ENCODE measurements around the gene GEMIN4. TPM values are rescaled to one million over a fixed set of nuclear protein-coding genes. Genes with fewer than 3 reads are reported as not detected.

GEMIN4 gene
- total RNA-seq, 1 donor from 2014 or later: 35.8 TPM

GRCh38 chr17:732067-732901 is 19.8 kb downstream of the GEMIN4 start, which contains the start of gene TLCD3A:
TLCD3A (plus strand) TSS chr17:732596; CDS start chr17:732648, 52 bp downstream.
- H3K4me1 Mint-ChIP-seq: peaks cover 14% of the 10 kb centered on the region

GRCh38 chr17:731644-732066 is 20.4 kb downstream of the GEMIN4 start:
- Mint-ChIP-seq H3K9me3 (no peaks in the 10 kb centered on the region), H3K4me3 (peak overlapping the region; percentile 70), H3K27ac (peak overlapping the region; percentile 56), H3K27me3 (ENCODE audit: low read depth) (peaks cover 4% of the 10 kb centered on the region), H3K4me1 (peaks cover 14% of the 10 kb centered on the region), H3K36me3 (peaks cover 4% of the 10 kb centered on the region)
- TF ChIP-seq CTCF (IDR thresholded peaks at IDR 0.05; ENCODE audit: unreplicated experiment): no peak
- no peak for DNase-seq (ENCODE audit: low spot score in 2 of 2, unreplicated experiment in 2 of 2)

More at GRCh38 chr17:732067-732901, 19.8 kb downstream of the GEMIN4 start, which contains the start of gene TLCD3A:
- peak; percentile 50 to 77 for DNase-seq (ENCODE audit: low spot score in 2 of 2, unreplicated experiment in 2 of 2)
- Mint-ChIP-seq H3K9me3 (no peaks in the 10 kb centered on the region), H3K27ac (peak within 1 kb of the TSS; percentile 87), H3K27me3 (ENCODE audit: low read depth) (no peaks in the 10 kb centered on the region), H3K4me3 (peak within 1 kb of the TSS; percentile 83), H3K36me3 (peaks cover 4% of the 10 kb centered on the region)
- TF ChIP-seq CTCF (IDR thresholded peaks at IDR 0.05; ENCODE audit: unreplicated experiment): no peak

- peaks cover 10% of the 10 kb centered on the region for H3K4me1 Mint-ChIP-seq
- no peak overlapping the region for H3K4me3 Mint-ChIP-seq
- H3K36me3 Mint-ChIP-seq: no peaks in the 10 kb centered on the region
- no peaks in the 10 kb centered on the region for H3K9me3 Mint-ChIP-seq
- no peak overlapping the region for H3K27ac Mint-ChIP-seq
- no peak for DNase-seq (ENCODE audit: low spot score in 2 of 2, unreplicated experiment in 2 of 2)
- TF ChIP-seq CTCF (IDR thresholded peaks at IDR 0.05; ENCODE audit: unreplicated experiment): no peak
- H3K27me3 Mint-ChIP-seq (ENCODE audit: low read depth): peaks cover 11% of the 10 kb centered on the region
These were observed 23.2 kb downstream of the GEMIN4 start for GRCh38 chr17:728911-729310.

- Mint-ChIP-seq H3K27ac (no peak overlapping the region), H3K9me3 (no peaks in the 10 kb centered on the region), H3K4me1 (no peaks in the 10 kb centered on the region), H3K36me3 (no peaks in the 10 kb centered on the region), H3K4me3 (no peak overlapping the region), H3K27me3 (ENCODE audit: low read depth) (peaks cover 11% of the 10 kb centered on the region)
- TF ChIP-seq CTCF (IDR thresholded peaks at IDR 0.05; ENCODE audit: unreplicated experiment): no peak
- DNase-seq (ENCODE audit: low spot score in 2 of 2, unreplicated experiment in 2 of 2): no peak
These were observed 25.7 kb downstream of the GEMIN4 start for GRCh38 chr17:726271-726919.

- H3K4me1 Mint-ChIP-seq: no peaks in the 10 kb centered on the region
- H3K9me3 Mint-ChIP-seq: no peaks in the 10 kb centered on the region
- no peak for TF ChIP-seq CTCF (IDR thresholded peaks at IDR 0.05; ENCODE audit: unreplicated experiment)
- no peaks in the 10 kb centered on the region for H3K36me3 Mint-ChIP-seq
- H3K27ac Mint-ChIP-seq: no peak overlapping the region
- H3K4me3 Mint-ChIP-seq: no peak overlapping the region
- H3K27me3 Mint-ChIP-seq (ENCODE audit: low read depth): peaks cover 11% of the 10 kb centered on the region
- DNase-seq (ENCODE audit: low spot score in 2 of 2, unreplicated experiment in 2 of 2): no peak
These were observed 26.3 kb downstream of the GEMIN4 start for GRCh38 chr17:725746-726145.
